Glutamatergic neuron (in vitro differentiated cells): ENCODE measurements around the gene INKA1. TPM values are rescaled to one million over a fixed set of nuclear protein-coding genes. Genes with fewer than 3 reads are reported as not detected.
A peak's percentile ranks its signal among the peaks of the same experiment; 100 is the strongest.

Experiments used
- DNase-seq: peaks from one replicate; pipeline ENCODE4 v3.0.0; 2022
- H3K27ac Mint-ChIP-seq: one replicate; pipeline ENCODE4 v1.8.0; 2020; ENCODE audit warnings: mild to moderate bottlenecking, mixed read lengths, inconsistent platforms; ENCODE audit not compliant: unreplicated experiment
- H3K27me3 Mint-ChIP-seq: one replicate; pipeline ENCODE4 v1.8.0; 2020; ENCODE audit warnings: mild to moderate bottlenecking, moderate library complexity, mixed read lengths, inconsistent platforms; ENCODE audit not compliant: unreplicated experiment
- H3K36me3 Mint-ChIP-seq: one replicate; pipeline ENCODE4 v1.8.0; 2020; ENCODE audit warnings: mild to moderate bottlenecking, mixed read lengths, inconsistent platforms; ENCODE audit not compliant: unreplicated experiment
- H3K4me1 Mint-ChIP-seq: one replicate; pipeline ENCODE4 v1.8.0; 2020; ENCODE audit warnings: mild to moderate bottlenecking, low read depth, mixed read lengths, inconsistent platforms; ENCODE audit not compliant: unreplicated experiment
- H3K4me3 Mint-ChIP-seq: one replicate; pipeline ENCODE4 v1.8.0; 2020; ENCODE audit warnings: mild to moderate bottlenecking, mixed read lengths, inconsistent platforms; ENCODE audit not compliant: unreplicated experiment
- H3K9me3 Mint-ChIP-seq: one replicate; pipeline ENCODE4 v1.8.0; 2020; ENCODE audit warnings: mild to moderate bottlenecking, moderate library complexity, mixed read lengths, inconsistent platforms; ENCODE audit not compliant: unreplicated experiment
- CTCF ChIP-seq: fragments of 200-600 bp; sonication (generic); IDR thresholded peaks from one replicate; pipeline ENCODE4 v1.5.0; 2021; ENCODE audit not compliant: partially characterized antibody, unreplicated experiment
- total RNA-seq: library from RNA; stranded (reverse); fragmentation: NEBNext Ultra II Directional; extraction: Animal tissue kit (Norgen Biotek cat#: 25700); gene quantifications from one replicate; pipeline ENCODE4 v1.2.1, GENCODE V29; 2021; ENCODE audit not compliant: unreplicated experiment

Gene INKA1
- total RNA-seq, 1 donor from 2014 or later, result 4.2 TPM

GRCh38 chr3:49826016-49826415, 23.0 kb downstream of the INKA1 start:
- TF ChIP-seq CTCF, result no peak
- DNase-seq, result no peak
- no peaks in the 10 kb centered on the region for H3K27me3 Mint-ChIP-seq
- no peak overlapping the region for H3K4me3 Mint-ChIP-seq
- H3K27ac Mint-ChIP-seq, result no peak overlapping the region
- peaks cover 5% of the 10 kb centered on the region for H3K36me3 Mint-ChIP-seq
- H3K9me3 Mint-ChIP-seq, result no peaks in the 10 kb centered on the region
- no peaks in the 10 kb centered on the region for H3K4me1 Mint-ChIP-seq

GRCh38 chr3:49831341-49831740, 28.3 kb downstream of the INKA1 start:
- H3K9me3 Mint-ChIP-seq, result peaks cover 2% of the 10 kb centered on the region
- H3K27ac Mint-ChIP-seq, result no peak overlapping the region
- no peak for DNase-seq
- no peaks in the 10 kb centered on the region for H3K4me1 Mint-ChIP-seq
- no peaks in the 10 kb centered on the region for H3K27me3 Mint-ChIP-seq
- peaks cover 5% of the 10 kb centered on the region for H3K36me3 Mint-ChIP-seq
- H3K4me3 Mint-ChIP-seq, result no peak overlapping the region
- TF ChIP-seq CTCF, result no peak

GRCh38 chr3:49839193-49839809, 36.2 kb downstream of the INKA1 start:
- H3K4me1 Mint-ChIP-seq, result peaks cover 4% of the 10 kb centered on the region
- peaks cover 4% of the 10 kb centered on the region for H3K27me3 Mint-ChIP-seq
- no peak overlapping the region for H3K27ac Mint-ChIP-seq
- DNase-seq, result peak; percentile 83
- peaks cover 3% of the 10 kb centered on the region for H3K9me3 Mint-ChIP-seq
- no peak overlapping the region for H3K4me3 Mint-ChIP-seq
- no peaks in the 10 kb centered on the region for H3K36me3 Mint-ChIP-seq
- TF ChIP-seq CTCF, result peak; percentile 89

- DNase-seq, result no peak
- Mint-ChIP-seq H3K9me3 (peaks cover 3% of the 10 kb centered on the region), H3K36me3 (no peaks in the 10 kb centered on the region), H3K4me1 (peaks cover 4% of the 10 kb centered on the region), H3K4me3 (no peak overlapping the region), H3K27me3 (peaks cover 4% of the 10 kb centered on the region), H3K27ac (no peak overlapping the region)
- no peak for TF ChIP-seq CTCF
These were observed 37.3 kb downstream of the INKA1 start for GRCh38 chr3:49840388-49840787.

- peaks cover 4% of the 10 kb centered on the region for H3K27me3 Mint-ChIP-seq
- H3K36me3 Mint-ChIP-seq, result no peaks in the 10 kb centered on the region
- no peak overlapping the region for H3K4me3 Mint-ChIP-seq
- DNase-seq, result peak; percentile 60
- TF ChIP-seq CTCF, result peak; percentile 20
- no peak overlapping the region for H3K27ac Mint-ChIP-seq
- peaks cover 3% of the 10 kb centered on the region for H3K9me3 Mint-ChIP-seq
- peaks cover 4% of the 10 kb centered on the region for H3K4me1 Mint-ChIP-seq
These were observed 38.1 kb downstream of the INKA1 start for GRCh38 chr3:49841126-49841696.
